ENCODE results near the gene PRKAG2.

DNA sequence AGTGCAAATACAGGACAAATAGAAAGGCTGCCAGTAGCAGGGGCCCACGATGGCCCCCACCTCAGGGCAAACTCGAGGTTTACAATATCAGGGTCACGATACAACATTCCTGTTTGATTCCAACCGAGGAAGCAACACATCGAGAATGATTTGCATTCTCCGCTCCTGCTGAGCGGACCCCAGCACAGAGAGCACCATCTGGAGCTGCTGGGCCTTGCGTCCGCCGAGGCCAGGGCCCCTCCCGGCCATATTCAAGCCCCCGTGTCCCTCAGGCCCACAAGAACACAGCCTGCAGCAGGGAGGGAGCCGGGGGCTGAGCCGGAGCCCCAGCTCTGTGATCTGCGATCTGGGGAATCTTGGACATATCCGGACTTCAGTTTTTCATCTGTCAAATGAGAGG lies 84.3 kb downstream of the PRKAG2 start:
- TF ChIP-seq, protein P1, sequence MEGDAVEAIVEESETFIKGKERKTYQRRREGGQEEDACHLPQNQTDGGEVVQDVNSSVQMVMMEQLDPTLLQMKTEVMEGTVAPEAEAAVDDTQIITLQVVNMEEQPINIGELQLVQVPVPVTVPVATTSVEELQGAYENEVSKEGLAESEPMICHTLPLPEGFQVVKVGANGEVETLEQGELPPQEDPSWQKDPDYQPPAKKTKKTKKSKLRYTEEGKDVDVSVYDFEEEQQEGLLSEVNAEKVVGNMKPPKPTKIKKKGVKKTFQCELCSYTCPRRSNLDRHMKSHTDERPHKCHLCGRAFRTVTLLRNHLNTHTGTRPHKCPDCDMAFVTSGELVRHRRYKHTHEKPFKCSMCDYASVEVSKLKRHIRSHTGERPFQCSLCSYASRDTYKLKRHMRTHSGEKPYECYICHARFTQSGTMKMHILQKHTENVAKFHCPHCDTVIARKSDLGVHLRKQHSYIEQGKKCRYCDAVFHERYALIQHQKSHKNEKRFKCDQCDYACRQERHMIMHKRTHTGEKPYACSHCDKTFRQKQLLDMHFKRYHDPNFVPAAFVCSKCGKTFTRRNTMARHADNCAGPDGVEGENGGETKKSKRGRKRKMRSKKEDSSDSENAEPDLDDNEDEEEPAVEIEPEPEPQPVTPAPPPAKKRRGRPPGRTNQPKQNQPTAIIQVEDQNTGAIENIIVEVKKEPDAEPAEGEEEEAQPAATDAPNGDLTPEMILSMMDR (IDR thresholded peaks at IDR 0.05; ENCODE audit: low read depth, low read length, poor library complexity, severe bottlenecking), result no peak
- no peak for TF ChIP-seq EZH2phosphoT487 (IDR thresholded peaks at IDR 0.05; ENCODE audit: borderline replicate concordance, low read length)

Data from DOHH2 (cell line).